HCT116 (cell line): ENCODE data around the gene TAS1R2. TPM values are rescaled to one million over a fixed set of nuclear protein-coding genes. Genes with fewer than 3 reads are reported as not detected.

Experiments
- ATAC-seq: fragments of 200-7000 bp; cut with Tn5 transposase; 2 replicates; pipeline ENCODE4 v1.9.1; 2020; ENCODE audit warnings: mild to moderate bottlenecking, moderate library complexity
- BruUV-seq: library from RNA; stranded (reverse); fragments of 400-500 nt; replicated peaks from 2 replicates; lab custom pipeline; 2021; lab: Mats Ljungman, UMichigan
- CTCF ChIA-PET: fragments of 300-600 bp; sonication (Branson Sonifier 250); formaldehyde crosslinking; loops from one replicate; lab custom pipeline; 2021; ENCODE audit warnings: antibody characterized with exemption; lab: Charles Lee
- POLR2A ChIA-PET: fragments of 300-600, 350-600 bp; sonication (Branson Sonifier 250); formaldehyde crosslinking; loops from one replicate; lab custom pipeline; 2021; ENCODE audit warnings: antibody characterized with exemption; lab: Charles Lee
- RAD21 ChIA-PET, 2 experiments: fragments of 300-600 bp; sonication (Branson Sonifier 250); formaldehyde crosslinking; loops; one replicate each; lab custom pipeline; 2023; ENCODE audit warnings: low total read pairs in 2 of 2; ENCODE audit not compliant: uncharacterized antibody in 2 of 2, unreplicated experiment in 2 of 2, low non-redundant PET in 1 of 2; lab: Charles Lee
- DNase-seq: peaks from one replicate; pipeline ENCODE4 v3.0.0-alpha.2; 2010; ENCODE audit warnings: low read depth, low spot score
- H2AFZ ChIP-seq: fragments of 200-600 bp; shearing (Covaris generic), sonication (generic); 2 replicates; pipeline ENCODE4 v1.6.1; 2017; ENCODE audit warnings: low read depth, mixed run types, mixed read lengths, antibody characterized with exemption, low read length; ENCODE audit not compliant: poor library complexity, severe bottlenecking
- H3K27ac ChIP-seq: 2 replicates; pipeline ENCODE4 v1.5.1; 2012; ENCODE audit warnings: low read depth, low read length
- H3K27me3 ChIP-seq: fragments of 200-600 bp; sonication (generic); 2 replicates; pipeline ENCODE4 v1.6.1; 2016; ENCODE audit warnings: mixed run types, low read length, mixed read lengths; ENCODE audit not compliant: insufficient read depth
- H3K36me3 ChIP-seq, 2 experiments: fragments of 200-500 bp in 1 of 2; fragments of 200-600 bp in 1 of 2; sonication (Bioruptor generic) in 1 of 2; sonication (generic) in 1 of 2; 2 replicates each; pipeline versions ENCODE4 v1.5.1 to v1.6.1; 2014 to 2016; ENCODE audit warnings: low read length in 2 of 2, inconsistent platforms in 1 of 2, mixed read lengths in 1 of 2, mixed run types in 1 of 2; ENCODE audit not compliant: insufficient read depth in 2 of 2, control insufficient read depth in 1 of 2
- H3K4me1 ChIP-seq, 2 experiments: fragments of 200-600 bp in 1 of 2; sonication (generic) in 1 of 2; 2 replicates each; pipeline versions ENCODE4 v1.5.1 to v1.6.1; 2012 to 2017; ENCODE audit warnings: low read length in 2 of 2, inconsistent platforms in 1 of 2, mild to moderate bottlenecking in 1 of 2, mixed read lengths in 1 of 2, mixed run types in 1 of 2, moderate library complexity in 1 of 2; ENCODE audit not compliant: insufficient read depth in 2 of 2, control insufficient read depth in 1 of 2
- H3K4me2 ChIP-seq: fragments of 200-600 bp; sonication (generic); 2 replicates; pipeline ENCODE4 v1.6.1; 2017; ENCODE audit warnings: mixed run types, low read length, mixed read lengths
- H3K4me3 ChIP-seq, 2 experiments: fragments of 200-600 bp in 1 of 2; sonication (generic) in 1 of 2; replicated peaks in 1 of 2; 2 replicates each; pipeline ENCODE4 v1.5.1; 2011 to 2016; ENCODE audit warnings: low read length in 2 of 2, control low read depth in 1 of 2, low read depth in 1 of 2, mild to moderate bottlenecking in 1 of 2, mixed read lengths in 1 of 2, mixed run types in 1 of 2
- H3K79me2 ChIP-seq: fragments of 200-600 bp; sonication (generic); 2 replicates; pipeline ENCODE4 v1.6.1; 2017; ENCODE audit warnings: mild to moderate bottlenecking, mixed run types, low read length, moderate library complexity, mixed read lengths; ENCODE audit not compliant: insufficient read depth
- H3K9ac ChIP-seq: fragments of 200-600 bp; sonication (generic); 2 replicates; pipeline ENCODE4 v1.6.1; 2016; ENCODE audit warnings: low read length, mixed read lengths
- H3K9me2 ChIP-seq: fragments of 200-600 bp; sonication (generic), shearing (Covaris generic); 2 replicates; pipeline ENCODE4 v1.6.1; 2017; ENCODE audit warnings: mixed run types, mild to moderate bottlenecking, moderate library complexity; ENCODE audit not compliant: insufficient read depth
- H3K9me3 ChIP-seq, 2 experiments: fragments of 200-500 bp in 1 of 2; fragments of 200-600 bp in 1 of 2; sonication (Bioruptor generic) in 1 of 2; sonication (generic) in 1 of 2; 2 replicates each; pipeline ENCODE4 v1.6.1; 2014 to 2017; ENCODE audit warnings: low read length in 2 of 2, mixed read lengths in 2 of 2, inconsistent platforms in 1 of 2, low read depth in 1 of 2, mild to moderate bottlenecking in 1 of 2, mixed run types in 1 of 2, moderate library complexity in 1 of 2; ENCODE audit not compliant: control insufficient read depth in 1 of 2, insufficient read depth in 1 of 2
- H4K20me1 ChIP-seq: fragments of 200-600 bp; sonication (generic), shearing (Covaris generic); 2 replicates; pipeline ENCODE4 v1.6.1; 2017; ENCODE audit warnings: mixed run types, mild to moderate bottlenecking, moderate library complexity; ENCODE audit not compliant: insufficient read depth
- ATF3 ChIP-seq: IDR thresholded peaks from 2 replicates; pipeline ENCODE4 v1.6.1; 2012
- CBX3 ChIP-seq: IDR thresholded peaks from 2 replicates; pipeline ENCODE4 v1.6.1; 2012; ENCODE audit warnings: low read depth
- CEBPB ChIP-seq: IDR thresholded peaks from 2 replicates; pipeline ENCODE4 v1.6.1; 2012; ENCODE audit warnings: low read depth
- EZH2phosphoT487 ChIP-seq: fragments of 200-600 bp; IDR thresholded peaks from 2 replicates; pipeline ENCODE4 v1.6.1; 2018; ENCODE audit warnings: antibody characterized with exemption, borderline replicate concordance
- MAX ChIP-seq: IDR thresholded peaks from 2 replicates; pipeline ENCODE4 v1.6.1; 2012
- REST ChIP-seq: IDR thresholded peaks from 2 replicates; pipeline ENCODE4 v1.6.1; 2012; ENCODE audit warnings: low read depth
- SIN3A ChIP-seq: IDR thresholded peaks from 2 replicates; pipeline ENCODE4 v1.6.1; 2012; ENCODE audit warnings: low read depth
- TCF7L2 ChIP-seq: IDR thresholded peaks from 2 replicates; pipeline ENCODE4 v1.7.0; 2011; ENCODE audit warnings: borderline replicate concordance, inconsistent platforms; ENCODE audit not compliant: insufficient read depth, insufficient read length; ENCODE audit errors: extremely low read depth
- ZBTB33 ChIP-seq: IDR thresholded peaks from 2 replicates; pipeline ENCODE4 v1.6.1; 2011; ENCODE audit warnings: mild to moderate bottlenecking, low read length, moderate library complexity; ENCODE audit not compliant: insufficient replicate concordance; ENCODE audit errors: extremely low read depth
- intact Hi-C: fragments of 100-400 bp; cut with micrococcal nuclease; formaldehyde crosslinking; loops from 2 replicates; pipeline ENCODE4 v1.10.0; 2022
- total RNA-seq: library from RNA; stranded (reverse); gene quantifications from one replicate; pipeline ENCODE4 v1.2.1, GENCODE V29; 2021; ENCODE audit not compliant: unreplicated experiment

TAS1R2 gene
- total RNA-seq, 1 experiment from 2014 or later: not detected

GRCh38 chr1:18803151-18803791 is 56.2 kb downstream of the TAS1R2 start:
- CTCF ChIA-PET: no interaction called here
- no peak overlapping the region for H3K27ac ChIP-seq
- POLR2A ChIA-PET: no interaction called here

More at GRCh38 chr1:18803151-18803791, 56.2 kb downstream of the TAS1R2 start:
- intact Hi-C loops: no loop called here
- DNase-seq: no peak
- H3K9me2 ChIP-seq: no peaks in the 10 kb centered on the region
- ATAC-seq: no peak
- BruUV-seq: no TSS peak
- no peak overlapping the region for H3K9ac ChIP-seq
- no peak overlapping the region for H3K4me2 ChIP-seq
- peaks cover 0 to 4% of the 10 kb centered on the region in 2 experiments; a peak in 1 of 4 replicates for H3K4me1 ChIP-seq
- no peak for TF ChIP-seq ATF3
- no peak for TF ChIP-seq CEBPB
- TF ChIP-seq MAX: no peak
- TF ChIP-seq EZH2phosphoT487: no peak
- no peak for TF ChIP-seq TCF7L2
- no peak for TF ChIP-seq SIN3A
- no peak for TF ChIP-seq ZBTB33
- TF ChIP-seq REST: no peak
- no peak for TF ChIP-seq CBX3
- H2AFZ ChIP-seq: no peak overlapping the region
- H3K27me3 ChIP-seq: no peaks in the 10 kb centered on the region
- peaks cover 0 to 6% of the 10 kb centered on the region in 2 experiments; a peak in 1 of 4 replicates for H3K9me3 ChIP-seq
- H3K36me3 ChIP-seq: no peaks in the 10 kb centered on the region
- H3K79me2 ChIP-seq: no peaks in the 10 kb centered on the region
- RAD21 ChIA-PET: no interaction called here
- H3K4me3 ChIP-seq: no peak overlapping the region
- no peaks in the 10 kb centered on the region for H4K20me1 ChIP-seq
